WERI-Rb-1 (cell line): ENCODE measurements around the gene TNFAIP1.

Experiments used
- DNase-seq: peaks from one replicate; pipeline ENCODE4 v3.0.0-alpha.2; 2020
- H3K27ac ChIP-seq: fragments of 250-450 bp; sonication (Bioruptor Pico); 2 replicates; pipeline ENCODE4 v1.5.1; 2020; ENCODE audit warnings: mild to moderate bottlenecking, moderate library complexity
- H3K27me3 ChIP-seq: fragments of 250-450 bp; sonication (Bioruptor Pico); 2 replicates; pipeline ENCODE4 v1.5.1; 2021; ENCODE audit warnings: mild to moderate bottlenecking, low read depth, moderate library complexity; ENCODE audit not compliant: insufficient read depth, severe bottlenecking
- H3K36me3 ChIP-seq: fragments of 250-450 bp; sonication (Bioruptor Pico); 2 replicates; pipeline ENCODE4 v1.5.1; 2020; ENCODE audit warnings: mild to moderate bottlenecking, moderate library complexity
- H3K4me3 ChIP-seq: 2 replicates; pipeline ENCODE4 v1.5.1; 2011; ENCODE audit warnings: low read depth, mild to moderate bottlenecking, control low read depth, low read length
- H3K9me3 ChIP-seq: fragments of 250-450 bp; sonication (Bioruptor Pico); 2 replicates; pipeline ENCODE4 v1.5.1; 2021; ENCODE audit warnings: mild to moderate bottlenecking, moderate library complexity; ENCODE audit not compliant: severe bottlenecking
- CTCF ChIP-seq: IDR thresholded peaks from 2 replicates; pipeline ENCODE4 v1.5.1; 2011; ENCODE audit warnings: low read depth, mild to moderate bottlenecking, control low read depth, inconsistent platforms, low read length

TNFAIP1 gene

GRCh38 chr17:28295677-28296578 is 39.6 kb upstream of the TNFAIP1 start:
- Histone ChIP-seq H3K27me3 (no peaks in the 10 kb centered on the region), H3K9me3 (no peaks in the 10 kb centered on the region), H3K36me3 (no peaks in the 10 kb centered on the region), H3K27ac (no peak overlapping the region), H3K4me3 (no peak overlapping the region)
- no peak for TF ChIP-seq CTCF
- no peak for DNase-seq

- TF ChIP-seq CTCF = no peak
Measured at GRCh38 chr17:28298449-28298848, 37.1 kb upstream of the TNFAIP1 start.

GRCh38 chr17:28306954-28307401 is 28.6 kb upstream of the TNFAIP1 start:
- no peak for DNase-seq
- no peak for TF ChIP-seq CTCF
- no peaks in the 10 kb centered on the region for H3K36me3 ChIP-seq
- no peaks in the 10 kb centered on the region for H3K27me3 ChIP-seq
- no peak overlapping the region for H3K27ac ChIP-seq
- no peaks in the 10 kb centered on the region for H3K9me3 ChIP-seq
- no peak overlapping the region for H3K4me3 ChIP-seq

More at GRCh38 chr17:28298449-28298848, 37.1 kb upstream of the TNFAIP1 start:
- Histone ChIP-seq H3K9me3 (no peaks in the 10 kb centered on the region), H3K27me3 (no peaks in the 10 kb centered on the region), H3K4me3 (no peak overlapping the region), H3K36me3 (no peaks in the 10 kb centered on the region), H3K27ac (no peak overlapping the region)
- no peak for DNase-seq

GRCh38 chr17:28313841-28314240 is 21.7 kb upstream of the TNFAIP1 start:
- H3K4me3 ChIP-seq = no peak overlapping the region
- H3K27me3 ChIP-seq = no peaks in the 10 kb centered on the region
- no peaks in the 10 kb centered on the region for H3K9me3 ChIP-seq
- H3K36me3 ChIP-seq = no peaks in the 10 kb centered on the region
- H3K27ac ChIP-seq = no peak overlapping the region
- TF ChIP-seq CTCF = no peak
- no peak for DNase-seq

- H3K27me3 ChIP-seq = no peaks in the 10 kb centered on the region
- no peaks in the 10 kb centered on the region for H3K9me3 ChIP-seq
- DNase-seq = no peak
- H3K36me3 ChIP-seq = peaks cover 15% of the 10 kb centered on the region
- H3K27ac ChIP-seq = no peak overlapping the region
- no peak overlapping the region for H3K4me3 ChIP-seq
- TF ChIP-seq CTCF = no peak
Measured at GRCh38 chr17:28315846-28316705, 19.5 kb upstream of the TNFAIP1 start.
